HG02588 (cell line): ENCODE data around the gene GPATCH4.
"Not testable (repeated sequence)": the region's sequence is repeated elsewhere in the genome, so short reads cannot be mapped to it uniquely, and the experiment has no call there.

Experiments used
- ATAC-seq: cut with Tn5 transposase; IDR thresholded peaks from one replicate; pipeline ENCODE4 v1.9.1; 2021; ENCODE audit warnings: mild to moderate bottlenecking, moderate library complexity; ENCODE audit not compliant: unreplicated experiment

GPATCH4 gene

GRCh38 chr1:156598731-156599432 is 2.4 kb downstream of the GPATCH4 start:
- ATAC-seq = no peak

GRCh38 chr1:156598125-156598524 is 3.2 kb downstream of the GPATCH4 start:
- no peak for ATAC-seq

- ATAC-seq = no peak
Measured at GRCh38 chr1:156596426-156596825, 4.9 kb downstream of the GPATCH4 start.

GRCh38 chr1:156595016-156595415 is 6.3 kb downstream of the GPATCH4 start:
- no peak for ATAC-seq

GRCh38 chr1:156594190-156594589 is 7.1 kb downstream of the GPATCH4 start:
- ATAC-seq = no peak

- ATAC-seq = no peak
Measured at GRCh38 chr1:156593661-156593989, 7.7 kb downstream of the GPATCH4 start.

GRCh38 chr1:156592910-156593660 is 8.2 kb downstream of the GPATCH4 start:
- ATAC-seq = no peak

DNA sequence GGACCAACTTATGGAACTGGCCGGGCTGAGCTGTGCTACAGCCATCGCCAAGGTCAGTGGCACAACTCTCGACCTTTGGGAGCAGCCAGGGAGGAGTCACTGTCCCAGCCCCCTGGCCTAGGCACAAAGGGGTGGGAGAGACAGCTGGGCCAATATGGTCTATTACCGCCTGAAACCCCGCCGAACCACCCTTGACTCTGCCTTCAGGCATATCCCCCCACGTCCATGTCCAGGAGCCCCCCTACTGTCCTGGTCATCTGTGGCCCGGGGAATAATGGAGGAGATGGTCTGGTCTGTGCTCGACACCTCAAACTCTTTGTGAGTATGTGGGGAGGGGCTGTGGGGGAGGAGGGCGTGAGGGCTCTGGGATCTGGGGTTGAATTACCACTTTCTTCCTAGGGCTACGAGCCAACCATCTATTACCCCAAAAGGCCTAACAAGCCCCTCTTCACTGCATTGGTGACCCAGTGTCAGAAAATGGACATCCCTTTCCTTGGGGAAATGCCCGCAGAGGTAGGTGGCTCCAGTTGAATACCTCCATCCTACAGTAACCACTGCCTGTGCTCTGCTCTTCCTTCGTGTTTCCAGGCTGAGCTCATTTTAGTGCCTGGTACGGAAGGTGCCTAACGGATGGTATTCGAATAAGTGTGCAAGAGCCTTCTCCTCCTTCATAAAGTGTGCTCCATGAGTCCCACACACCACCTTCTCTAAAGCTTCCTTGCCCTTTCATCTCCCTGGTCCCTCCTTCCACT is 8.9 kb downstream of the GPATCH4 start:
- no peak for ATAC-seq

GRCh38 chr1:156591432-156592157 is 9.7 kb downstream of the GPATCH4 start, which contains the start of gene NAXE:
Gene NAXE (plus strand): TSS chr1:156591776. CDS start chr1:156591805, 29 bp downstream.
- ATAC-seq = peak; percentile 89

GRCh38 chr1:156591181-156591431 is 10.2 kb downstream of the GPATCH4 start:
- no peak for ATAC-seq

DNA sequence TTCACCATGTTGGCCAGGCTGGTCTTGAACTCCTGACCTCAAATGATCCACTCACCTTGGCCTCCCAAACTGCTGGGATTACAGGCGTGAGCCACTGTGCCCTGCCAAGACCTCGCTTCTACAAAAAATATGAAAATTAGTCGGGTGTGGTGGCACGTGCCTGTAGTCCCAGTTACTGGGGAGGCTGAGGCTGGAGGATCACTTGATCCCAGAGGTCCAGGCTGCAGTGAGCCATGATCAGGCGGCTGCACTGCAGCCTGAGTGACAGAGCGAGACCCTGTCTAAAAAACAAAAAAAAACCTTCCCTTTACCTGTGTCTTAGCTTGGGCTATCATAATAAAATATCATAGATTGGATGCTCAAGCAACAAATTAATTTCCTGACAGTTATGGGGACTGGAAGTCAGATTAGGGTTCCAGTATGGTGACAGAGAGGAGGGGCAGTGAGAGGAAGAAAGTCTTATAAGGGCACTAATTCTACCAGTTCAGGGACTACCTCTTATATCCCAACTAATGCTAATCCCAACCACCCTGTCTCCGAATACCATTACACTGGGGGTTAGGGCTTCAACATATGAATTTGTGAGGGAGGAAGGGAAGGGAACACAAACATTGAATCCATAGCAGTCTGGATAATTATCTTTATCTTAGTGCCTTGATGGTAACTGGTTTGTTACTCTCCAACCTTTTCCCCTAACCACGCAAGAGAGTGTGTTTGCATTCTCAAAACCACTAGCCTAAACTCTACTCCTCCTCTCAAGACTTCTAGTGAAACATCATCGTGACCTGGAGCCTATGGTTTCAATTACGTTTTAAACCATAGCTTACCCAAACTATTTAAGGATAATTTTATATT is 10.7 kb downstream of the GPATCH4 start:
- ATAC-seq = no peak

DNA sequence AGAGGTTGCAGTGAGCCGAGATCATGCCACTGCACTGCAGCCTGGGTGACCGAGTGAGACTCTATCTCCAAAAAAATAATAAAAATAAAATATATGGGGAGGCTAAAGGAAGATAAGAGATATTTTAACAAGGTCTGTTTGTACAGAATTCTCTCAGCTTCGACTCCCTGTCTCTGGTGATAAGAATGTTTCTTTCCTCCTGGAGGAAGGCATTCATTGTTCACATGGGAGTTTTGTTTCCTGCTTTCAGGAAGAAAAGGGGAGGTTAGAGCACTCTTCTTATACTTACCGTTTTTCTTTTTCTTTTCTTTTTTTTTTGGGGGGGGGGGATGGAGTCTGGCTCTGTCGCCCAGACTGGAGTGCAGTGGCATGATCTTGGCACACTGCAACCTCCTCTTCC is 11.7 kb downstream of the GPATCH4 start:
- no peak for ATAC-seq

- ATAC-seq = not testable (repeated sequence)
Measured at GRCh38 chr1:156587927-156588326, 13.4 kb downstream of the GPATCH4 start.

GRCh38 chr1:156586892-156587477 is 14.3 kb downstream of the GPATCH4 start:
- ATAC-seq = no peak

- no peak for ATAC-seq
Measured at GRCh38 chr1:156586323-156586722, 15.0 kb downstream of the GPATCH4 start.

GRCh38 chr1:156584813-156585212 is 16.5 kb downstream of the GPATCH4 start:
- ATAC-seq = no peak

DNA sequence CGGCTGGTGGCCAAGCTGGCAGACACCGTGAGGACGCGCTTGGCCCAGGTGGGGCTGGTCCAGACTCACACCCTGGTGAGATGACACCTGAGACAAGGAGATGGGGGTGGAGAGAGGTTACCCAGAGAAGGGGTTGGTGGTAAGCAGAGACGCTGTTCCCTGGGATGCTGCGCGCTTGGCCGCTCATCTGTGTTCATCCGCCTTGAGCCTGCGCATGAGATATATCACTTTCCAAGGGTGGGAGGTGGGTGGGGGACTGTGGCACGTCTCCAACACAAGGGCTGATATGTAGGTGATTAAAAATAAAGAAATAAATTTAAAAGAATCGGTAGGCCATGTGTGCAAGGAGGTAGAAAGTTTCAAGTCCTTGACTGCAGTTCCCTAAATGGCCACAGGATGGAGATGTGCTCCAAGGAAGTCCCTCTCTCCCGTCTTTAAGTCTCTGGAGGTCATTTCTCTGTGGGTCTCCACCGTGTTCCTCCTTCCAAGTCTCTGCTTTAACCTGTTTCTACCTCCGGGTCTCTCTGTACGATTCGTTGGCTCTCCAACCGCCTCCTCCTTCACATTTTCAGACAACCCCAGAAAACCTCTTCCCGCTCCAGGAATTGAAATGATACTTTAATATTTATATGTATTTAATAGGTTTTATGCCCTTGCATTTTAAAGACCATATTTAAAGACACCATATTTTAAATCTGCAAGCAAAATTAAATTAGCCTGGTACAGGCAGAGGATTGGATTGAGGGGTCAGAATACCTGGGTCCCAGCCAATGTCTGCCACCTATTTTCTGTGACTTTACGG is 17.3 kb downstream of the GPATCH4 start:
- ATAC-seq = no peak

- ATAC-seq = no peak
Measured at GRCh38 chr1:156582388-156583017, 18.8 kb downstream of the GPATCH4 start.
